ENCODE results near the gene GPR132. TPM values are rescaled to one million over a fixed set of nuclear protein-coding genes. Genes with fewer than 3 reads are reported as not detected.
"Not testable (repeated sequence)": the region's sequence is repeated elsewhere in the genome, so short reads cannot be mapped to it uniquely, and the experiment has no call there.

GPR132 gene
- total RNA-seq, 6 experiments from 2014 or later = 0.05 to 0.14 TPM; not detected in 4

GRCh38 chr14:105082703-105083102 is 17.5 kb upstream of the GPR132 start:
- Mint-ChIP-seq H3K27me3 (ENCODE audit: insufficient read depth) (peaks cover 12% of the 10 kb centered on the region), H3K27ac (no peak overlapping the region), H3K4me1 (ENCODE audit: low read depth) (peaks cover 1% of the 10 kb centered on the region; the same call in 1 of the 2 replicates), H3K9me3 (no peaks in the 10 kb centered on the region; the same call in 1 of the 2 replicates), H3K36me3 (ENCODE audit: low read depth) (peaks cover 5% of the 10 kb centered on the region; the same call in 1 of the 2 replicates), H3K4me3 (no peak overlapping the region)
- no peak for DNase-seq
- TF ChIP-seq CTCF (IDR thresholded peaks at IDR 0.05) = no peak

DNA sequence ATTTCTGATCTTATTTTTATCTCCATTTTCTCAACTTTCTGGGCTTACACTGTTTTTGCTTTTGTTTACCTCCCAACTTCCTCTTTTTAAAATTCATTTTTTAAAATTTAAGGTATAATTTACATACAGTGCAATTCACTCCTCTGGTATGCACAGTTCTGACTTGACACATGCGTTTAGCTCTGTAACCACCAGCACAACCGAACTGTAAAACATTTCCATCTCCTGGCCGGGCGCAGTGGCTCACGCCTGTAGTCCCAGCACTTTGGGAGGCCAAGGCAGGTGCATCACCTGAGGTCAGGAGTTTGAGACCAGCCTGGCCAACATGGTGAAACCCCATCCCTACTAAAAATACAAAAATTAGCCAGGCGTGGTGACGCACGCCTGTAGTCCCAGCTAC is 16.2 kb upstream of the GPR132 start:
- H3K36me3 Mint-ChIP-seq (ENCODE audit: low read depth); DNase-seq; H3K27ac Mint-ChIP-seq; H3K4me3 Mint-ChIP-seq; H3K9me3 Mint-ChIP-seq; H3K4me1 Mint-ChIP-seq (ENCODE audit: low read depth): not testable (repeated sequence)
- H3K27me3 Mint-ChIP-seq (ENCODE audit: insufficient read depth) = peaks cover 12% of the 10 kb centered on the region

GRCh38 chr14:105080161-105080560 is 14.9 kb upstream of the GPR132 start:
- no peaks in the 10 kb centered on the region; the same call in 1 of the 2 replicates for H3K9me3 Mint-ChIP-seq
- DNase-seq = no peak
- no peak overlapping the region for H3K4me3 Mint-ChIP-seq
- H3K4me1 Mint-ChIP-seq (ENCODE audit: low read depth) = no peaks in the 10 kb centered on the region
- TF ChIP-seq CTCF (IDR thresholded peaks at IDR 0.05) = no peak
- H3K36me3 Mint-ChIP-seq (ENCODE audit: low read depth) = peaks cover 5% of the 10 kb centered on the region; the same call in 1 of the 2 replicates
- no peak overlapping the region for H3K27ac Mint-ChIP-seq
- peaks cover 12% of the 10 kb centered on the region for H3K27me3 Mint-ChIP-seq (ENCODE audit: insufficient read depth)

DNA sequence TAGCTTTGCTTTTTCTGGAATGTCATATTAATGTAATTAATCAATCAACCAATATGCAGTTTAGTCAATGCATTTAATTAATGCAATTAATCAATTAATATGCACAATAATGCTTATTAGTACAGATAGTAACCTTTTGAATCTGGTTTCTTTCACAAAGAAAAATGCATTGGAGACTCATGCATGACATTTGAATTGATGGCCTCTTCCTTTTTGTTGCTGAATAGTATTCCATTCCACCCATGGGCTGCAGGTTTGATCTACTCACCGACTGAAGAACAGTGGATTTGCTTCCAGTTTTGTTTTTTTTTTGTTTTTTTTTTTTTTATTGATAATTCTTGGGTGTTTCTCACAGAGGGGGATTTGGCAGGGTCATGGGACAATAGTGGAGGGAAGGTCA is 13.1 kb upstream of the GPR132 start:
- Mint-ChIP-seq H3K4me3 (no peak overlapping the region), H3K9me3 (no peaks in the 10 kb centered on the region; the same call in 1 of the 2 replicates), H3K36me3 (ENCODE audit: low read depth) (no peaks in the 10 kb centered on the region), H3K27me3 (ENCODE audit: insufficient read depth) (peaks cover 12% of the 10 kb centered on the region), H3K27ac (no peak overlapping the region), H3K4me1 (ENCODE audit: low read depth) (no peaks in the 10 kb centered on the region)
- no peak for TF ChIP-seq CTCF (IDR thresholded peaks at IDR 0.05)
- DNase-seq = no peak

DNA sequence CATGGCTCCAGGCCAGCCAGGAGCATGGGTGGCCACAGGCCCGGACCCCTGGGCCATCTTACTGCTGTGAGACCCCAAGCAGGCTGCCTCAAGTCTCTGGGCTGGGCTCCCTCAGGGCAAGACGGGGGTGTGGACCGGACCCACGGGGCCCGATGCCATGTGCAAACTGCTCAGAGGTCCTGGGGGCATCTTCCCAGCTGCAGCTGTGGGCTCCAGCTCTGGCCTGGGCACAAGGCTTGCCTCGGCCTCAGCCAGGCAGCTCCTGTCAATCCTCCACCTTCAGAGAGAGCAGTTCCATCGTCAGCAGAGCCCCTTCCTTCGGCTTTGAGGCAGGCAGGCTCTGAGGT is 12.4 kb upstream of the GPR132 start:
- H3K4me3 Mint-ChIP-seq = no peak overlapping the region
- no peak overlapping the region for H3K27ac Mint-ChIP-seq
- no peaks in the 10 kb centered on the region; the same call in 1 of the 2 replicates for H3K9me3 Mint-ChIP-seq
- peaks cover 12% of the 10 kb centered on the region for H3K27me3 Mint-ChIP-seq (ENCODE audit: insufficient read depth)
- no peak for DNase-seq
- TF ChIP-seq CTCF (IDR thresholded peaks at IDR 0.05) = no peak
- H3K4me1 Mint-ChIP-seq (ENCODE audit: low read depth) = no peaks in the 10 kb centered on the region
- no peaks in the 10 kb centered on the region for H3K36me3 Mint-ChIP-seq (ENCODE audit: low read depth)

DNA sequence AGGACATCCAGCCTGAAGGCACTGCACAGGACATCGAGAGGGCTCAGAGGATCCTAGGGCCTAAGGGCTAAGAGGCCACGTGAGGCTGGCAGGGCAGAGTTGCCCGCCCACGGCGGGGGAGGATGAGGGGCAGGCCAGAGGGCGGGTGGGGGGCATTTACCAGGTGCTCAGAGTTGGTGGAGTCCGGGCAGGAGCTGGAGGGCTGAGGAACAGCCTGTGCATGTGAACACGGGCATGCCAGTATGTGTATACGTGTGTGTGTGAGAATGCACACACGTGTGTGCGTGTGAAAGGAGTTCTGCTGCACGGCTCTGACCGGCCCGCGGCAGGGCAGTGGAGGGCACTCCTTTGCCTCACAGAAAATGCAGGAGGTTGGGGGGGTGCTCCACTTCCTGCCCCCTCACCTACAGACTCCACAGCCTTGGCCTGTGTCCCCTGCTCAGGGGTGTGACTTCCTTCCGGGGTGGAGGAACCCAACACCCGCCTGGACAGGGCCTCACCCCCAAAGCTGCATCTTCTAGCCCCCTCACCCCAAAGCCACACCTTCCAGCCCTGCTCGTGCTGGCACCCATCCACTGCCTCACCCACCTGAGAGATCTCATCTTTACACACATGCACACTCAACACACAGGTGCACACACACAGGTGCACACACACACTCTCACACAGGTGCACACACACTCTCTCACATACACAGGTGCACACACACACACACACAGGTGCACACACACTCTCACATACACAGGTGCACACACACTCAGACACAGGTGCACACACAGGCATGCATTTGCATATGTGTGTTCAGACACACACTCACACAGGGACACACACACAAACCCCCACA is 11.8 kb upstream of the GPR132 start:
- H3K36me3 Mint-ChIP-seq (ENCODE audit: low read depth) = no peaks in the 10 kb centered on the region

More for the DNA sequence above, 11.8 kb upstream of the GPR132 start:
- no peak for DNase-seq
- Mint-ChIP-seq H3K27ac (no peak overlapping the region), H3K9me3 (no peaks in the 10 kb centered on the region; the same call in 1 of the 2 replicates), H3K4me1 (ENCODE audit: low read depth) (no peaks in the 10 kb centered on the region), H3K4me3 (no peak overlapping the region), H3K27me3 (ENCODE audit: insufficient read depth) (peaks cover 12% of the 10 kb centered on the region)
- TF ChIP-seq CTCF (IDR thresholded peaks at IDR 0.05) = no peak

Data from HFFc6 (cell line).